PC-3 (cell line): Measurements from ENCODE around the gene REPS2.

ENCODE experiments used
- EZH2 ChIP-seq: fragments of 300-600 bp; sonication (generic); IDR thresholded peaks from one replicate; pipeline ENCODE4 v1.6.1; 2017; ENCODE audit warnings: antibody characterized with exemption, mild to moderate bottlenecking, low read length; ENCODE audit not compliant: unreplicated experiment
- EZH2phosphoT487 ChIP-seq: fragments of 300-600 bp; sonication (generic); IDR thresholded peaks from 2 replicates; pipeline ENCODE4 v1.6.1; 2018; ENCODE audit warnings: mild to moderate bottlenecking, antibody characterized with exemption, low read length, borderline replicate concordance
- TF ChIP-seq, protein P1 (sequence below): fragments of 300-600 bp; sonication (generic); conservative IDR thresholded peaks from 2 replicates; pipeline ENCODE4 v1.5.1; 2017; ENCODE audit warnings: antibody characterized with exemption, low read depth, mild to moderate bottlenecking, low read length

DNA sequence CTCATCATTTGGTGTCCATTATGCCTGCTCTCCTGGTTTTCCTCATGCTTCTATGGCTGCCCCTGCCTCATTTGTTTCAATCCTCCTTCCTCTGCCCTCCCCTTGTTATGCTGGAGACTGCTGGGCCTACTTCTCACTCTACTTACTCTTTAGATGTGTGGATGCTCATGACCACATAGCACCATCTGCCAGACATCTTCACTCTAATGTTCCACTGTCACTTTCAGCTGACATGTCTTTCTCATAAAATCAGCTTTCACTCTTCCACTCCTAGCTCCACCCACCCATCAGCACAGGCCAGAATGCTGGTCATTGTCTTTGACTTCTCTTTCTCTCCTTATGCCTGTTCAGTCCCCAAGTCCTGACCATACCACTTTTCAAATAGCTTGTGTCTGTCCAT lies 86.8 kb downstream of the REPS2 start:
- TF ChIP-seq, protein P1, sequence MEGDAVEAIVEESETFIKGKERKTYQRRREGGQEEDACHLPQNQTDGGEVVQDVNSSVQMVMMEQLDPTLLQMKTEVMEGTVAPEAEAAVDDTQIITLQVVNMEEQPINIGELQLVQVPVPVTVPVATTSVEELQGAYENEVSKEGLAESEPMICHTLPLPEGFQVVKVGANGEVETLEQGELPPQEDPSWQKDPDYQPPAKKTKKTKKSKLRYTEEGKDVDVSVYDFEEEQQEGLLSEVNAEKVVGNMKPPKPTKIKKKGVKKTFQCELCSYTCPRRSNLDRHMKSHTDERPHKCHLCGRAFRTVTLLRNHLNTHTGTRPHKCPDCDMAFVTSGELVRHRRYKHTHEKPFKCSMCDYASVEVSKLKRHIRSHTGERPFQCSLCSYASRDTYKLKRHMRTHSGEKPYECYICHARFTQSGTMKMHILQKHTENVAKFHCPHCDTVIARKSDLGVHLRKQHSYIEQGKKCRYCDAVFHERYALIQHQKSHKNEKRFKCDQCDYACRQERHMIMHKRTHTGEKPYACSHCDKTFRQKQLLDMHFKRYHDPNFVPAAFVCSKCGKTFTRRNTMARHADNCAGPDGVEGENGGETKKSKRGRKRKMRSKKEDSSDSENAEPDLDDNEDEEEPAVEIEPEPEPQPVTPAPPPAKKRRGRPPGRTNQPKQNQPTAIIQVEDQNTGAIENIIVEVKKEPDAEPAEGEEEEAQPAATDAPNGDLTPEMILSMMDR: no peak
- no peak for TF ChIP-seq EZH2phosphoT487
- TF ChIP-seq EZH2: no peak
